ENCODE data around the gene HPS3.

DNA sequence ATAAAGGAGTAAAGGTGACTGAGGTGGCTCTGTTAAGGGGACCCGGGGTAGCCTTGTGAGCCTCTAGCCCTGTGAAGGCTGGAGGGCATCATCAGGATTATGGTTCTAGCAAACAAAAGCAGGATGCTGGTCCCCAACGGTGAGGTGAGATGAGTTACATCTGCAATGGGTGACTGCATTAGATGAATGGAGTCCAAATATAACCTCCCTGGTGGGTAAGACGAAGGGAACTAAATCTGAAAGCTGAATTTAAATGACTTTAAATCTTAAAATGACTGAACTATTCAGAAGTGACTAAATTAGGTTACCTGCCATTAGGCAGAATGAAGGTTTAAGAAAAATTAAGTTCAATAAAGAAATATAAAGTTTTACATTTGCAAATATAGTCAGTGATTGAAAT lies 38.5 kb upstream of the HPS3 start:
- TF ChIP-seq POLR2AphosphoS5 (IDR thresholded peaks at IDR 0.05; ENCODE audit: low read depth, low read length) (no peak), CTCF (IDR thresholded peaks at IDR 0.05) (no peak)

Measured in Panc1 (cell line).